HG02885 (cell line): ENCODE results near the gene FGF1.
"Not testable (repeated sequence)": the region's sequence is repeated elsewhere in the genome, so short reads cannot be mapped to it uniquely, and the experiment has no call there.

Experiments
- ATAC-seq: cut with Tn5 transposase; IDR thresholded peaks from one replicate; pipeline ENCODE4 v1.9.1; 2021; ENCODE audit warnings: mild to moderate bottlenecking; ENCODE audit not compliant: unreplicated experiment, poor library complexity

The FGF1 gene

DNA sequence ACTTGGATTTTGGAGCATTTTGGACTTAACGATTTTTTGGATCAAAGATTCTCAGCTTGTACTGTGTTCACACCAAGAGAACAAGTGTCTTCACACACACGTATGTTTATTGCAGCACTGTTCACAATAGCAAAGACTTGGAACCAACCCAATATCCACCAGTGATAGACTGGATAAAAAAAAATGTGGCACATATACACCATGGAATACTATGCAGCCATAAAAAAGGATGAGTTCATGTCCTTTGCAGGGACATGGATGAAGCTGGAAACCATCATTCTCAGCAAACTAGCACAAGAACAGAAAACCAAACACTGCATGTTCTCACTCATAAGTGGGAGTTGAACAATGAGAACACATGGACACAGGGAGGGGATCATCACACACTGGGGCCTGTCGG is 37.8 kb downstream of the FGF1 start:
- ATAC-seq, result not testable (repeated sequence)

DNA sequence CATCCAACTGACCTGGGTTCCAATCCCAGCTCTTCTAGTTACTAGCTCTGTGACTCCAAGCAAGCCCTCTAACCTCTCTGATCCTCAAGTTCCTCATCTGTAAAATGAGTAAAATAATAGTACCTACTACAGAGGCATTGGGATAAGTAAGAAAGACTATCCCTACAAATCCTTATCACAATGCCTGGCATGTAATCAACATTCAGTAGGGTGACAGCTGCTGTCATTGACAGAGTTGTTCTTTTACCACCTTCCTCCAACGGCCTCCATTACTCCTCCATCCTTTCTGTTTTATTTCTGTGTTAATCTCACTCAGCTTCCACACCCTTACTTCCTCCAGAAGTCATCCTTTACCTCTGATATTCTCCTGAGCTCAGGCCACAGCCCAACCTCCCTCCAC is 40.4 kb downstream of the FGF1 start:
- no peak for ATAC-seq

DNA sequence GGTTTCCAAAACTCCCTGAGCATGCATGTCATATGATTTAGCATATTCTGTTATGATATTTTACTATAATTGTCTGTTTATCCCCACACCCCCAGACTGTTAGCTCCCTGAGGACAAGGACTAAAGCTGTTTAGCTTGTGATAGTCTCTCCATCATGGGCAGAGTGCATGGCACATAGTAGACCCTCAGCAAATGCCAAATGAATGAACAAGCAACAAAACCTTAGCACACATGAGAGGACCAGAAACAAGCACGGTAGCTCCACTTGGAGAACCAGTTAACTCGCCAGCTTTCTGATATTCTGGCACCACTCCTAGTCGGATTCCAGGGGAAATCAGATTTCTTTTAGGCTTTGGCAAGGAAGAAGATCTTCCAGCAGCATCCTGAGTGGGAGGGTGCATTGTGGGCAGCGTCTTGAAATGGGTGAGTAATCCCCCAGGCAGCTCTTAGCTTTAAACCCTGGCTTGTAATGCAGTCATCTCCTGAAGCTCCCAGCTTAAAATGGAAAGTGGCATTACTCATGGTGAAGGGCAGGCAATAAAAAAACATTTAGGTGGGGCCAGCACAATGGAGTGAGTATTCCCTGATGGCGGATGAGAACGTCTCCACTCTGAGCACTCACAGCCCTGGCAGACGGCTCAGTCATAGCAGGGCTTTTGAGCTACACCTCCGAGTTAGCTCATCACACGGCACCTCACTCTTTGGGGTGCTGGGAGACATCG is 41.1 kb downstream of the FGF1 start:
- ATAC-seq, result no peak

DNA sequence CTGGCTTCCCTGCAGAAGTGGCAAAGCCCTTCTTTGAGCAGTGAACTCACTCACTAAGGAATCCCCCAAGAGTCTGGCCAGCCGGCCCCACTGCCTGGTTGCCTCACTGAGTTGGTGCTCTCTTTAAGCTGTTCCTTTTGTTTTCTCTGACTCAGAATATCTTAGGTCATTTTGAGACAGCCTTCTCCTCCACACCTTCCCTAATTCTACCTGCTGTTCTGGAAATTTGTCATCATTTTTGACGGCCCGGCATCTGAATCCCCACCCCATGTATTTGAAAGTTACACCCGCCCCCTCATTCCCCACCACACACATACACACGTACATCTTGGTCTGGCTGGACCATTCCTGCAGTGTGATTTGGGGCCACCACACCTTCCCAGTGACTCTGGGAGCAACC is 41.8 kb downstream of the FGF1 start:
- no peak for ATAC-seq

DNA sequence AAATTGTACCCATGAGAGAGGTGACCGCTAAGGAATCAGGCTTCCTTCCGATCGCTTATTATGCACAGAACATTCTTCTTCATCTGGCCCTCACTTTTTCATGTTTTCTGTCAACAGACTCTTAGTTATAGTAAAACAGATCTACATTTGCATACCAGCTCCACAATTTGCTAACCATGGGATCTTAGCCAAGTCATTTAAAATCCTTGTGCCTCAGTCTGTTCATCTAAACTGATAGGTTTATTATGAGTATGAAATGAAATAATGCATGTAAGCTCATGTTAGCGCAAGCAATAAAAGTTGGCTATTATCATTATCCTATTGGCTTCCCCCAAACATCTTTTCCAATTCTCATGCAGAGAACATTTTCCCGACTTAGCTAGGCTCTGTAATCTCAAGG is 42.3 kb downstream of the FGF1 start:
- ATAC-seq, result no peak

DNA sequence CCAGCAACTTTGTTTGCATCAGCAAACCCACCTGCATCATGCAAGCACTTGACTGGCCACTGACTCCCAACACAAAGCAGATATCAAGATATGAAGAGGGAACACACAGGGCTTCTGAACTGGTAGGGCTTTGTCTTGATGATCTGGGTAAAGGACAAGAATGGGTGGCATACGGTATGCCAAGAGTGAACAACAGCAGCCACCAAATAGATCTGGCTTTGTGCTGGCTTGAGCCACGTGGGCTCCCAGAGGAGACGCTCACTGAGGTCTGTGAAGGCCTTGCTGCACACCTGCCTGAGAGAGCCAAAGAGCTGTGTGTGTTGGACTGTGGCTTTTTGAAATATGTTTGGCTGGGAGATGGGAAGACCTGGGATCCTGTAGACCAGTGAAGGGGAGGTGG is 43.5 kb downstream of the FGF1 start:
- ATAC-seq, result no peak

DNA sequence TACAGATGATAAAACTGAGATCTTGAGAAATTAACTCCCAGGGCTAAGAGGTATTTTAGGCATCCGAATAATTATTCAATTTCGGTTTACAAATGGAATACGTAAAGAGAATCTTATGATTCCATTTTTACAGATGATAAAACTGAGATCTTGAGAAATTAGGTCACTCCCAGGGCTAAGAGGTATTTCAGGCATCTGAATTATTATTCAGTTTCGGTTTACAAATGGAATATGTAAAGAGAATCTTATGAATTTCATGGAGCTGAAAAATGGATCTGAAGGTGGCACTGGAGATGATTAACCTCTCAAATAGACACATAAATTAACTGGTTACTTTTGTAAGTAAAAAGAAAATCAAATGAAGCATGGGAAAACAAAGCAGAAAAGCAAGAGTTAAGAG is 44.2 kb downstream of the FGF1 start:
- no peak for ATAC-seq

DNA sequence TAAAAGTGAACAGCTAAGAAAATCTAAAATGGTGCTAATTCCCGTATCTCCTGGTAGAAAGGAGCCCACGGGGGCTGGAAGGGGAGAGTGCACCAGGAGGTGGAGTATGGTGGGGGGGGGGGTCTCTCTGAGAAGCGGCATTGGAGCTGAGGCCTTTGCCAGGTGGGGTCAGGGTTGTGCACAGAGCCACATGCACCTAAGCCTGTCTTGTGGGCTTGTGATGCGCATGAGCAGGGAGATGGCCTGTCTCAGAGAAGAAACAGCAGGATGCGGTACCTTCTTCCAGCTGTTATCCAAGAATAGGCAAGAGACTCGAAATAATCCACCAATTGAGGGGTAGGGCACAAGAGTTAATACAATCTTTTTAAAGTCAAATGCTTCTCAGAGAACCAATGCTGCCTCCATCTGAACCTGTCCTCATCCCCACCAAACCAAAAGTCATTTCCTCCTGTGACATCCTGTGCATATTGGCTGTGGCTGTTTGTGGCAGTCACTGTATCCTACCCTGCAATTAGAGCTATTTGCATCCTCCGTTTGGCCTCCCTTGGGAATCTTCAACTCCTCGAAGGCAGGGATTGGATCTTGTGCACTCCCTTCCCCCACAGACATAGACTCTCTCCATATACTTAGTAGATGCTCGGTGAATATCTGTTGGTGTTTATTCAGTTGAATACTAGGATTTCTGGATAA is 45.4 kb downstream of the FGF1 start:
- ATAC-seq, result no peak

DNA sequence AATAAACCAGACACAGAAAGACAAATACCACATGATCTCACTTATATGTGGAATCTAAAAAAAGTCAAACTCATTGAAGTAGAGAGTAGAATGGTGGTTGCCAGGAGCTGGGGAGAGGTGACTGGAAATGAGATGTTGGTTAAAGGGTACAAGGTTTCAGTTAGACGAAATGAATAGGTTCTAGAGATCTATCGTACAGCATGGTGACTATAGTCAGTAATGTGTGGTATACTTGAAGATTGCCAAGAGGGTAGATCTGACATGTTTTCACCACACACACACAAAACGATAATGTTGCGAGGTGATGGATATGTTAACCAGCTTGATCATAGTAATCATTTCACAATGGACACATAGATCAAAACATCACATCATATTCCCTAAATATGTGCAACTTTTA is 46.4 kb downstream of the FGF1 start:
- no peak for ATAC-seq

DNA sequence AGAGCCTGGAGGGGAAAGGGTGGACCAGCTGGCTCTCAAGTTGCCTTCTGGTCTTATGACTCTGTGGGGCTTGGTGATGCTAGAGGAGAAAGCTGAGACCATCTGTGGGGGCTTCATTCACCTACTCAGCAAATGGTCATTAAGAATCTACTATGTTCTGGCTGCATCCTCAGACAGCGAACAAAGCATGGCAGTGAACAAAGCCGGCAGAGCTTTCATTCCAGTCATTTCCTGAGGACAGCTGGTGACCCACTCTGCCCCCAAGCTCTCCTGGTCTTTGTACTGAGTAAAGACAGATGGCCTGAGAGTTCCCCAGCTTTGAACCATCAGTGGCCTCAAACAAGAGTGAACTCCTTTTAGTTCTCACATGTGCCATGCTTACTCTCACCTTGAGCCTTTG is 48.0 kb downstream of the FGF1 start:
- no peak for ATAC-seq

DNA sequence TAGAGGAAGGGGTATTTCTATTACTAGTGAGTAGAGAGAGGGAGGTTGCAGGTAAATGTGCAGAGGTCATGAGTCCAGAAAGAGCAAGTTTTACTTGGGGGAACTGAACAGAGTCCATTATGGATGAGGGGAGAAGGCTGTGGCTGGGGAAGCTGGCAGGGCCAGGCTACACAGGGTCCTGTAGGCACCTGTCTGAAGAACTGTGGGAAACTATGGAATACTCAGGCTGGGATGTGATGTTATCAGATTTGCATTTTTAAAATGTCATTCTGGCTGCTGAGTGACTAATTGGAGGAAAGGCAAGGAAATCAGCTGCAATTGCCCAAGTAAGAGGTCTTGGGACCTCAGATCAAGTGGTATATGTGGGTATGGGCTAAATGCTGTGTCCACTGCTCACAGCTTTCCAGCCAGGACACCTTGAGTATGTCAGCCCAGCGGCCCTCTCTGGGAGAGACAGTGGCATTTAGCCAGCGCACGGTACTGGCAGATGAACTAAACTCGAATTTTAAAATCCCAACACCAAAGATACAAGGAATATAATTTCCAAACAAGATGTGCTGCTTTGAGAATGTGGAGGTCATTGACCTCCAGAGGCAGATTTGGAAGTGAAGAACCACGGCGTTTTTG is 49.1 kb downstream of the FGF1 start:
- ATAC-seq, result no peak

DNA sequence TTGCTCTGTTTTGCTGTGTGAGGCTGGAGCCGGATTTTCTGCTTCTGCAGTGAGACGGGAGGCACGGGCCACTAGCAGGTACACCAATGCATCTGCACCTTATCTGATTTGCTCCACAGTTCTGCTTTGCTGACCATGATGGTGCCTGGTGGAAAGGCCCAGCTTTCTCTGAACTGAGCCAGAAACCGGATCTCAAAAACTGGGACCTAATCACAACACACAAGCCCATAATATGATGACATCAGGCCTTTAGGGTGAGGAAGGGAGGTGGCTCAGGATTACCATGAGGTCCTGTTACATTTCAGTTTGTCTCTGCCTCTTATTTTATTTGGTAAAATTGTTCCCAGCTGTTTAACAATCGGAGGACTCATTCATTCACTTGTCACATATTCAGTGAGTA is 49.8 kb downstream of the FGF1 start:
- ATAC-seq, result no peak

DNA sequence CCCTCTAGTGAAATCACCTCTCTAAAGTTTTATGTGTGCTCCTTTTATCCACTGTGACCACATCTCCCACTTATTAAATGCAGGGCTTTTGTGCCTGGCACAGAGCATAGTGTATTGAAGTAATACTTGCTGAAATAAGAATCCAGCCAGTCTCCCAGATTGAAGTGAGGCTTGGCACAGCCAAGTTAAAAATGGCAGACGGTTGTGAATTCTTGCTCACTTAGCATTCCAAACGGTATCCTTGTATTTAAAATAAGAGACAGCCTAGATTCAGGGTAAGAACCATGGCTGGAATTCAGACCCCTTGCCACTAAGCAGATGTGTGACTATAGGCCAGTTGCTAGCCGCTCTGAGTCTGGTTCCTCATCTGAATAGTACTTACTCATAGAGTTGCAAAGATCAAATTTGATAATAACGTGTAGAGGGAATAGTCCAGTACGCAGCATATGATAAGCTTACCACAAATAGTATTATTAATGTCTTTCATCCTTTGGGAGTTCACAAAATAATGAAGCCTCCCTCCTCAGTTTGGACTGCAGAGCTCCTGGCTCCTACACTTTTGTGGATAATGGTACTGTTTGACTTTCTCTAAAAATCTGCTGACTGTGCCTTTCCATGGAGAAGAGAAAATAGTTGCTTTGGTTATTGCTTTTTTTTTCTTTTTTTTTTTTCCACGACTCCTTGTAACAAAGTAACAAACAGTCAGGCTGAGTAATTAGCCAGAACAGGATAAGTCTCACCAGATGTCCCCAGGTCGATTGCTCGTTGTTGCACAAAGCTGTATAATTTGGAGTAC is 51.5 kb downstream of the FGF1 start:
- ATAC-seq, result no peak

DNA sequence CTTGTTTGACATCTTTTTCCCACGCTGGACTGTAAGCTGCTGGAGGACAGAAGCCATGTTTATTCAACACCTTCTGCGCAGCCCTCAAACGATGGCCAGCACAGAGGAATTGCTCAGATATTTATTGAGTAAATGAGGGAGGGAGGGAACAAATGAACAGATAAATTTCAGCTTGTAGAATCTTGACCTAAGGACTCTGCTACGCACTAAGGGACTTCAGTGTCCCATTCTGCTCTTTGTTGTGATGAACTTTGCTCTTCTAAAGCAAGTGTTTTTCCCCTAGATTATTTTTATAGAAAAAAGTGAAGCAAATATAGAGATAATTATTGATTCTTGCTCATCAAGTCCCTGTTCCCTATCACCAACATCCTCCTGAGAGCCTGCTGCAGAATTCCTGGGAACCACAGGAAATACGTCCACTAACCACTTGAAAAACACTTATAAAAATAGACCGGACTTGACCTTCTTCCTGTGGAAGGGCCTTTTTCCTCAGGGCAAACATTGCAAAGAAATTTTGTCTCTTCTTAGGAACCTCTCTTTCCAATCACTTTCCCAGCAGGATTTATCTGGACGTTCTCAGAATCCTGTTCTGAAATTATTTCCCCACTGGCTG is 54.9 kb downstream of the FGF1 start:
- ATAC-seq, result no peak

DNA sequence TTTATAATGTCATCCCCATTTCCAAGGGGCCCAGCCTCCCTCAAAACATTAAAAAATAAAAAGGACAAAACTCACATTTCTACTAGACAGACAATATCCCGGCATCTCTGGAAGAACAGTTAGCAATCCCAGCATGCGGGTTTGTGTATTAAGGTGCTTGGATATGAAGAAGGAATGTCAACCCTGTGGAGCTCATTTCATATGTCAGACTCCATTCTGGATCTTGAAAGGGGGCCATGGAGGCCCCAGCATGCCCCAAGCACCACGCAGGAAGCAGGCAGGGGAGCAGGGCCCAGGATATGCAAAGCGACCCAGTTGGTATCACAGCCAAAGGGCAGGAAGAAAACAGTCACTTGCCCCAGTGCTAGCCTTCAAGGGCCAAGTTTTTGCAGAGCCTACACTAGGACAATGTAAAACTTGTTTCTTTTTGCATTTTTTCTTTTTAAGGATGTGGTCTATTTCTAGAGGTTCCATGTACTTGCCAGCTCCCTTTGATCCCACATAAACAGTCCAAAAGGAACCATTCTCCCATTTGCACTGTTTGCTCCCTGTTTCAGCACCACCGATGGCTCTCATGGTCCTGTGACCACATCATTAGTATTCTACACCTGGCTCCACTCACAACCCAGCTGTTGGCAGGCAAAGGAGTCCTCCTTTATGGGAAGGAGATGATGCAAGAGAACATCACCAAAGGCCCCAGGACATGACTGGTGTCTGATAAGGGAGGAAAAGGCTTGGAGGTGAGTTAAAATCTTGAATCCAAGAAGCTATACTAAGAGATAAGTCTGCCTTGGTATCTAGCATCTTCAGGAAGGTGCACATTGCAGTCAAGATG is 58.3 kb downstream of the FGF1 start:
- no peak for ATAC-seq

DNA sequence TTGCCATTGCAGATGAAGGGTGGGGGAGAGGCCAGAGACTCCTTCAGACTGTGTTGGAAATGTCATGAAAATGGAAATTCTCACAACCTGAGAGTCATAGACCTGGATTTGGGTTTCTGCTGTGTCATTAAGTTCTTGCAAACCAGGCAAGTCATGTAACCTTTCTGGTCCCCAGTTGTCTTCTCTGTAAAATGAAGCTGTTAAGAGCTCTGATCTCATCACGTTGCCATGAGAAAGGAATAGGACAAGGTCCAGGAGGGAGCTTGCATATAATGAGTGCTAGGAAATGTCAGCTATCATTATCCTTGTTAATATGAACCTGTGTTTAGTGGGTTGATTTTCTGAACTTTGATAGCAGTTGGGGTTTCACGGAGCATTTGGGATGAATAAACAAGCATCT is 59.1 kb downstream of the FGF1 start:
- ATAC-seq, result no peak

DNA sequence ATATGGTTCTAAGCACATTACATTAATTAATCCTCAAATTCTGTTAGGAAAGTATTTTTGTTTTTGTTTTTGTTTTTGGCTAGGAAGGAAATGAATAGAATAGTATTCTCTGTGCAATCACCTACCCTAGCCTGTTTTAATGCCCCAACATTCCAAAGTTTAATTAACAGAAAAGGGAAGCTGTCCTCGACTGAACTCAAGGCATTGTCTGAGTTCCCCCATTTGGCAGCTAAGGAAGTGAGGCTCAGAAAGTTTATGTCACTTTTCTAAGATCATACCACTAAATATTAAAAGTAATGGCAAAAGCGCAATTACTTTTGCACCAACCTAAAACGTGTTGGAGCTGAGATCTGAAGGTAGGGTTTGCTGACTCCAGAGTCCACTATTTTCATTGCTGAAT is 59.8 kb downstream of the FGF1 start:
- no peak for ATAC-seq

DNA sequence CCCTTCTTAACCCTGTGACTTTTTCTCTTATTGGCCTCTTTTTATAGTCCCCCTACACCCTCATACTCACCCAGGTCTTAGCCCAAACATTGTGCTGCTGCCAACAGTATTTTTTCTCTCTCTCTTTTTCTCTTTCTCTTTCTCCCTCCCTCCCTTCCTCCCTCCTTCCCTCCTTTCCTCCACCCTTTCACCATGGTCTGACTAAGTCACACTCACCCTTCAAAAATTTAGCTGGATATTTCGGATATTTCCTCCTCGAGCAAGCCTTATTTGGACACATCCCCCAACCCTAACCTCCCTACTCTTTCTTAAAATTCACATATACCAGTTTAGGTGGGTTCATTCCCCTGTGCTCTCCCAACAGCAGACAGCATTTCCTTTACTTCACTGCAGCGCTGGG is 64.7 kb downstream of the FGF1 start:
- no peak for ATAC-seq

DNA sequence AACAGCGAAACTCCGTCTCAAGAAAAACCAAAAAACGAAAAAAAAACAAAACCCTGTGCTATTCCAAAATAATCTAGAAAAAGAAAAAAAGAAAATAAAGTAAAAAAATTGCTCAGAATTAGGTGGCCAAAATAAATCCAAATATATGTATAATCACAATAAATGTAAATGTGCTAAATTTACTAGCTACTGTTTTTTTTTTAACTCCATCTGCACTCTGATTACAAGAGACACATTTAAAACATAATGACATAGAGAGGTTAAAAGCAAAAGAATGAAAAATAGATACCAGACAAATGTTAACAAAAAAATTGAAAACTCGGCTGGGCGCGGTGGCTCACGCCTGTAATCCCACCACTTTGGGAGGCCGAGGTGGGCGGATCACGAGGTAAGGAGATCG is 66.1 kb downstream of the FGF1 start:
- ATAC-seq, result no peak

DNA sequence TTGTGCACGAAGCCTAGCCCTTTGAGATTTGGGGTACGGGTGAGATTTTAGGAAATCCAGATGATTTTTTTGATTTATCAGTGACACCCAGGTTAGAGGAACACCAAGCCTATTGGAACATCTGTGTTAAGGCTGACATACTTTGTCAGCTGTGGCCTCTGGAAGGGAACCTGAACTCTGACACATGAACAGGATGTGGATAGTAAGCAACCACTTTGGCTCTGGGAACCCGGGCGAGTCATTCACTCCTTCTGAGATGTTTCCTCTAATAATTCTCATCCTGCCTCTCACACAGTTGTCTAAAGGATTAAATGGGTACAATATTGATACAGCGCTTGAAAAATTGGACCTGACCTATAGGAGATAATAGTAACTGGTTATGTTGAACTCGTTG is 67.8 kb downstream of the FGF1 start:
- no peak for ATAC-seq
